ENCODE measurements around the gene CDHR2. TPM values are rescaled to one million over a fixed set of nuclear protein-coding genes. Genes with fewer than 3 reads are reported as not detected.

Gene CDHR2
- total RNA-seq, 1 experiment from 2014 or later: 7.8 TPM

GRCh38 chr5:176521699-176522263, 27.4 kb upstream of the CDHR2 start:
- H3K36me3 Mint-ChIP-seq (ENCODE audit: insufficient read depth, unreplicated experiment): no peaks in the 10 kb centered on the region
- H3K4me1 Mint-ChIP-seq (ENCODE audit: low read depth, unreplicated experiment): peaks cover 7% of the 10 kb centered on the region
- BruUV-seq (replicated peaks): no TSS peak
- CTCF ChIA-PET: no interaction called here
- H3K4me3 Mint-ChIP-seq (ENCODE audit: low read depth, unreplicated experiment): no peak overlapping the region
- no peak for DNase-seq
- no peaks in the 10 kb centered on the region for H3K9me3 Mint-ChIP-seq (ENCODE audit: low read depth, unreplicated experiment)
- H3K27me3 Mint-ChIP-seq (ENCODE audit: unreplicated experiment): peaks cover 9% of the 10 kb centered on the region
- intact Hi-C loops (cut with micrococcal nuclease; ENCODE audit: unreplicated experiment): no loop called here
- no peak for TF ChIP-seq CTCF (IDR thresholded peaks at IDR 0.05; ENCODE audit: unreplicated experiment)
- H3K27ac Mint-ChIP-seq (ENCODE audit: unreplicated experiment): no peak overlapping the region

GRCh38 chr5:176524138-176524537, 25.0 kb upstream of the CDHR2 start:
- TF ChIP-seq CTCF (IDR thresholded peaks at IDR 0.05; ENCODE audit: unreplicated experiment): no peak
- BruUV-seq (replicated peaks): no TSS peak
- Mint-ChIP-seq H3K27ac (ENCODE audit: unreplicated experiment) (no peak overlapping the region), H3K36me3 (ENCODE audit: insufficient read depth, unreplicated experiment) (peaks cover 6% of the 10 kb centered on the region), H3K4me3 (ENCODE audit: low read depth, unreplicated experiment) (no peak overlapping the region), H3K9me3 (ENCODE audit: low read depth, unreplicated experiment) (no peaks in the 10 kb centered on the region), H3K27me3 (ENCODE audit: unreplicated experiment) (peaks cover 9% of the 10 kb centered on the region), H3K4me1 (ENCODE audit: low read depth, unreplicated experiment) (no peaks in the 10 kb centered on the region)
- no peak for DNase-seq
- CTCF ChIA-PET: no interaction called here
- intact Hi-C loops (cut with micrococcal nuclease; ENCODE audit: unreplicated experiment): no loop called here

- Mint-ChIP-seq H3K36me3 (ENCODE audit: insufficient read depth, unreplicated experiment) (peaks cover 6% of the 10 kb centered on the region), H3K4me3 (ENCODE audit: low read depth, unreplicated experiment) (no peak overlapping the region), H3K9me3 (ENCODE audit: low read depth, unreplicated experiment) (no peaks in the 10 kb centered on the region), H3K27ac (ENCODE audit: unreplicated experiment) (no peak overlapping the region), H3K27me3 (ENCODE audit: unreplicated experiment) (peaks cover 9% of the 10 kb centered on the region), H3K4me1 (ENCODE audit: low read depth, unreplicated experiment) (no peaks in the 10 kb centered on the region)
- no TSS peak for BruUV-seq (replicated peaks)
- DNase-seq: no peak
- CTCF ChIA-PET: no interaction called here
- intact Hi-C loops (cut with micrococcal nuclease; ENCODE audit: unreplicated experiment): no loop called here
- TF ChIP-seq CTCF (IDR thresholded peaks at IDR 0.05; ENCODE audit: unreplicated experiment): no peak
These were observed 24.2 kb upstream of the CDHR2 start for GRCh38 chr5:176524987-176525386.

GRCh38 chr5:176525677-176526076, 23.5 kb upstream of the CDHR2 start:
- BruUV-seq (replicated peaks): no TSS peak
- Mint-ChIP-seq H3K4me1 (ENCODE audit: low read depth, unreplicated experiment) (no peaks in the 10 kb centered on the region), H3K27ac (ENCODE audit: unreplicated experiment) (no peak overlapping the region), H3K27me3 (ENCODE audit: unreplicated experiment) (peaks cover 9% of the 10 kb centered on the region), H3K36me3 (ENCODE audit: insufficient read depth, unreplicated experiment) (peaks cover 6% of the 10 kb centered on the region), H3K9me3 (ENCODE audit: low read depth, unreplicated experiment) (no peaks in the 10 kb centered on the region), H3K4me3 (ENCODE audit: low read depth, unreplicated experiment) (no peak overlapping the region)
- no peak for DNase-seq
- no peak for TF ChIP-seq CTCF (IDR thresholded peaks at IDR 0.05; ENCODE audit: unreplicated experiment)
- intact Hi-C loops (cut with micrococcal nuclease; ENCODE audit: unreplicated experiment): no loop called here
- CTCF ChIA-PET: no interaction called here
